TTC549 (cell line): Measurements from ENCODE around the gene CEMP1.
"Not testable (repeated sequence)": the region's sequence is repeated elsewhere in the genome, so short reads cannot be mapped to it uniquely, and the experiment has no call there.

Source experiments
- FAIRE-seq: peaks from 2 replicates; lab custom pipeline; 2012; peaks lifted over from hg19 to GRCh38; lab: Jason Lieb, UNC

CEMP1 gene

GRCh38 chr16:2531371-2531695 is at the start of gene CEMP1:
Gene CEMP1 (minus strand): TSS chr16:2531408. CDS start chr16:2531073, 335 bp downstream.
- no peak for FAIRE-seq

DNA sequence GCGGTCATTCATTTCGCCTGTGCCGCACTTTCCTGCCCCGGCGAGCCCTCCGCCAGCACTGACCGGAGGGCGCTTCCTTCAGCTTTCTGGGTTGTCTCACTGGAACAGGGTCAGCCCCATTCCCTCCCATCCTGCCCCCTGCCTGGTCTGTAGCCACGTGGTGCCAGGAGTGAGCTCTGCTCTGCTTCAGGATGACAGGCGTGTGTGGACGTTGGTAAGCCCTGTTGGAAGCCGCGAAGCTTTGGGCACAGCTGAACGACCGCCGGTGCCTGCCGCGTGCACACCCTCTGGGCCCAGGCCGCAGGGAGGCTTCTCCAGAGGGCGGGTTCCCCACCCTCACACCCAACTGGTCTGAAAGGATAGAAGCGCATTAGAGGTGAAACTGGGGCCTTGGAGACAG is 49.6 kb upstream of the CEMP1 start:
- FAIRE-seq: not testable (repeated sequence)

DNA sequence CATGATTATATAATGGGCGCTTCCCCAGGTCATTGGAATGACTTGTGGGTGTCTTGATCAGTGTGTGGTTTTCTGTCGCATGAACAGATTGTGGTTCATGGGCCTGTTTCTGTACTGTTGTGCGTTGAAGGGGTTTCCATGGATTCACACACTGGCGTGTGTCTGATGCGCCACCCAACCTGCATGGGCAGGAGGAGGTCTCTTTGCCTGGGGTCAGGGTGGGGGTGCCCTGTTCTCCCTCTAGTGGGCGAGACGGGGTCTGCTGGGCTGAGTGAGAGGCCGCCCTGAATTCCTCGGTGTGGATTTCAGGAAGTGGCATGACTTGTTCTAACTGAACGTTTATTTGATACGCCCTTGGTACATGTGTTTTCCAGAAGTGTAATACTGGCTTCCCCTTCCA is 48.9 kb upstream of the CEMP1 start:
- FAIRE-seq: not testable (repeated sequence)

- FAIRE-seq: not testable (repeated sequence)
These were observed 47.7 kb upstream of the CEMP1 start for GRCh38 chr16:2578905-2579304.

DNA sequence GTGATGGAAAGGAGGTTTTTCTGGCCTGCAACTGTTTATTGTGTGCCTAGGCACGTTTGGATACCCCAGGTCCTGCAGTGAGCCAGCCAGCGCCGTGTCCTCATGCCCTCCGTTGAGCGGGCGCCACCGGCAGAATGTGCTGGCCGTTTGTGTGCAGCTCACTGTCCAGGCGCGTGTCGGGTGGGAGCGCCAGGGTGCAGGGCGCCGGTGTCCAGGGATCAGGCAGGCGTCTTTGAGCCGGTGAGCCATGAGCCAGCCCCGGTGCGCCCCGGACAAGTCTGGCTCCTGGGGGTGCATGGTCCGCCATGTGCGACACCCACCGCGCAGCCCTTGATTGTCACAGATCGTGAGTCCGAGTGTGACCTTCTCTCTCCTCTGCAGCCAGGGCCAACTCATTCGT is 45.8 kb upstream of the CEMP1 start:
- not testable (repeated sequence) for FAIRE-seq

- FAIRE-seq: not testable (repeated sequence)
These were observed 44.6 kb upstream of the CEMP1 start for GRCh38 chr16:2575839-2576238.

GRCh38 chr16:2572704-2573103 is 41.5 kb upstream of the CEMP1 start:
- not testable (repeated sequence) for FAIRE-seq

DNA sequence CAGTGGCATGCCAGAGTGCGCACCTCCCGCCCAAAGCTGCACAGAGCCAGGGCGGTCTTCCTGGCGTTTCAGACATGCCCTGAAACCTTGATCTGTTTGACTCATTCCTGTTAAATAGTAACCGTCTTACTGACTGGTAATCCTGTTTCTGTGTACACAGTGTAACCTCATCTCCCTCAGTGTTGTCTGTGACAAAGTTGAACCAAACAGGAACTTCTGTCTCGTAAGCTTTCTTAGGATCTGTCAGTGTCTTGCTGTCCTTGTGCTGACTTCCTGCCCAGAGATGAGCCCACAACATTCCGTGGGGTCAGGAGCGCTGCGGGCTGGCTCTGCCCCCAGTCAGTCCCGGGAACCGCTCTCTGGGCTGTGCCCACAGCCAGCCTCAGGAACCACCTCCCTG is 37.4 kb upstream of the CEMP1 start:
- FAIRE-seq: not testable (repeated sequence)

DNA sequence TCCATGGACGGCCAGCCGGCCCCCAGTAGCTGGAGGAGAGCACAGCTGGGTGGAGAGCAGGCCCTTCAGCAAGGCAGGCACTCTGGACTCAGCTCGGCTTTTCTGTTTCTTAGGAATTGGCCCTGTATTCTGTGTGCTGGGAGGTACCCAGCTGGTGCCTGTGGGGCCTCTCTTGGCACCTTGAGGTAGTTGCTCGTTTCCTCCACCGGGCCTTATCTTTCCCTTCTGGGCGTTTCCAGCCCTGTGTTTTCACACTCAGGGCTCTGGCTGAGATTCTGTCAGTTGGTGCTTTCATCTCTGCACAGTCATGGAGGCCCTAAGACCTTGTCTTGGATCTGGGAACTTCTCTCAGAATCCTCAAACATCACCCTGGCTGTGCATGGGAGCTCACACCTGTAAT is 36.3 kb upstream of the CEMP1 start:
- FAIRE-seq: not testable (repeated sequence)

GRCh38 chr16:2560798-2561133 is 29.6 kb upstream of the CEMP1 start:
- FAIRE-seq: not testable (repeated sequence)

DNA sequence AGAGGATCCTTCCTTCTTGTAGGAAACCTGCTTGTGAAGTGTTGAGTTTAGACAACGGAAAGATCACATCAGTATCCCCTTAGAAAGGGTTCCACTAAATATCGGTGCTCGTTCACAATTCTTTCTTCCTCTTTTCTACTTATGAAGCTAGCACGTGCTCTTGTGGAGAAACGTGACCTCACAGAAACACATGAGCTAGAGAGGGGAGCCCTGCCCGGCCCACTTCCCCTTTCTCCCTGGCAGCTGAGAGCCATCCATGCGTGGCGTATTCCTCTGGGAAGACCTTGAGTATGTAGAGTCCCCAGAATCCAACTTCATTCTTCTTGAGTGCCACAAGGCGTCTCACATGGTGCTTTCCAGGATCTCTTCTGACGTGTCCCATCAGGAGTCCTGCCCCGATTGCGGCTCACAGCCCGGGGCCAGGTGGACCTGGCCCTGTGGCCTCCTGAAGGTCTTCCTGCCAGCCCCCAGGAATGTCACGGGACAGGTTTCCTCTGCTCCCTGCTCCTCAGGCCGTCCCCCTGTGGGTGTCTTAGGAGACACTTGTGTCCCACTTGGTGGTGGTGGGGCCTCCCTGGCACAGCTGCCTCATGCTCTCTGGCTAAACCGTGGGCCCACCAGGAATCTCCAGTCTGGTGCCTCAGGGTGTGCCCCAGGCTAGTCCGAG is 29.1 kb upstream of the CEMP1 start:
- FAIRE-seq: not testable (repeated sequence)

- not testable (repeated sequence) for FAIRE-seq
These were observed 25.9 kb upstream of the CEMP1 start for GRCh38 chr16:2557150-2557549.

- FAIRE-seq: not testable (repeated sequence)
These were observed 23.7 kb upstream of the CEMP1 start for GRCh38 chr16:2554709-2555425.

GRCh38 chr16:2551420-2551889 is 20.2 kb upstream of the CEMP1 start:
- not testable (repeated sequence) for FAIRE-seq

GRCh38 chr16:2550283-2550878 is 19.2 kb upstream of the CEMP1 start:
- not testable (repeated sequence) for FAIRE-seq

DNA sequence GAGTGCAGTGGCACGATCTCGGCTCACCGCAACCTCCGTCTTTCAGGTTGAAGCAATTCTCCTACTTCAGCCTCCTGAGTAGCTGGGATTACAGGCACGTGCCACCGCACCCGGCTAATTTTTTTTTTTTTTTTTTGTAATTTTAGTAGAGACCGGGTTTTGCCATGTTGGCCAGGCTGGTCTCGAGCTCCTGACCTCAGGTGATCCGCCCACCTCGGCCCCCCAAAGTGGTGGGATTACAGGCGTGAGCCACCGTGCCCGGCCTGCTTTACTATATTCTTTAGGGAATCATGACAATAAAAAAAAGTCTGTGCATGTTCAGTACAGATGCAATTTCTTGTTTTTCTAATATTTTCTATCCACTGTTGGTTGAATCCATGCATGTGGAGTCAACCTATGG is 12.6 kb upstream of the CEMP1 start:
- not testable (repeated sequence) for FAIRE-seq

DNA sequence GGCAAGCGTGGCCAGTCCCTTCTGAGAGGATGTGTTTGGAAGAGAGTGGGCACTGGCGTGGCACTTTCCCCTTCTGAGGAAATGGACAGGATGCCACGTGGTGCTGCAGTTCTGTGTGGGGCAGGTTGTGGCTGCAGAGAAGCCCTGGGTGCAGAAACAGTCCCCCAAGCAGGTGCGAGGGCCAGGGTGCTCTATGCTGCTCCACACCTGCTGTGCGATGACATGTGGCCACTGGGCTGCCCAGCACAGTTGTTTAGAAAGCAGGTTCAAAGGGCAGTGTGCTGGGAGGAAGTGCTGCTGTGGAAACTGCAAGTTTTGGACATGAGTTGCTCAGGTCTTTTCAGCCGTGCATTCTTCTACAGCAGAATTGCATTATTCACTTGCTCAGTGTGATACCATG is 10.2 kb upstream of the CEMP1 start:
- FAIRE-seq: not testable (repeated sequence)

DNA sequence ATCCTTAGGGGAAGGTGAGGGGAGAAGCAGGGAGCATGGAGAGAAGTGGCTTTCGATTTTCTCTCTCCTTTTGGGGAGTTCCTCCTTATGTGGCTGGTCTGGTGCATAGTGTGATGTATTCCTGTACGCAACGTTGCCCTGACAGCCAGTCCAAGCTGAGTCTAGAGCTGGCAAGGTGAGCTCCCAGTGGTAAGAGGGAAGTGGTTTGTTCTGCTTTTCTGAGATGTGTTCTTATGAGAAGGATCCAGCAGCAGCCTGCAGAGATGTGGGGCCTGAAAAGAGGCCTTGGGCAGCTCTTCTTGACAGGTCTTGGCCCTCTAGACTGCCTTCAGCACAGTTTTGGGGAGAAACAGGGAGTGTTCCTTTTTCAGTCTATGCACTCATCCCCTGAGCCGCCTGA is 9.7 kb upstream of the CEMP1 start:
- not testable (repeated sequence) for FAIRE-seq

GRCh38 chr16:2539845-2540458 is 8.7 kb upstream of the CEMP1 start:
- FAIRE-seq: not testable (repeated sequence)

GRCh38 chr16:2539192-2539844 is 8.1 kb upstream of the CEMP1 start:
- not testable (repeated sequence) for FAIRE-seq

- no peak for FAIRE-seq
These were observed 6.5 kb upstream of the CEMP1 start, which contains the start of gene PDPK1 for GRCh38 chr16:2537451-2538379. Gene PDPK1 (plus strand): TSS chr16:2538021. CDS start chr16:2538113, 92 bp downstream.
